GM21737 (cell line): Measurements from ENCODE around the gene ATP8B4.
"Not testable (repeated sequence)": the region's sequence is repeated elsewhere in the genome, so short reads cannot be mapped to it uniquely, and the experiment has no call there.

Experiments
- ATAC-seq: cut with Tn5 transposase; IDR thresholded peaks from one replicate; pipeline ENCODE4 v1.9.1; 2021; ENCODE audit warnings: mild to moderate bottlenecking, moderate library complexity; ENCODE audit not compliant: unreplicated experiment

Gene ATP8B4, protein sequence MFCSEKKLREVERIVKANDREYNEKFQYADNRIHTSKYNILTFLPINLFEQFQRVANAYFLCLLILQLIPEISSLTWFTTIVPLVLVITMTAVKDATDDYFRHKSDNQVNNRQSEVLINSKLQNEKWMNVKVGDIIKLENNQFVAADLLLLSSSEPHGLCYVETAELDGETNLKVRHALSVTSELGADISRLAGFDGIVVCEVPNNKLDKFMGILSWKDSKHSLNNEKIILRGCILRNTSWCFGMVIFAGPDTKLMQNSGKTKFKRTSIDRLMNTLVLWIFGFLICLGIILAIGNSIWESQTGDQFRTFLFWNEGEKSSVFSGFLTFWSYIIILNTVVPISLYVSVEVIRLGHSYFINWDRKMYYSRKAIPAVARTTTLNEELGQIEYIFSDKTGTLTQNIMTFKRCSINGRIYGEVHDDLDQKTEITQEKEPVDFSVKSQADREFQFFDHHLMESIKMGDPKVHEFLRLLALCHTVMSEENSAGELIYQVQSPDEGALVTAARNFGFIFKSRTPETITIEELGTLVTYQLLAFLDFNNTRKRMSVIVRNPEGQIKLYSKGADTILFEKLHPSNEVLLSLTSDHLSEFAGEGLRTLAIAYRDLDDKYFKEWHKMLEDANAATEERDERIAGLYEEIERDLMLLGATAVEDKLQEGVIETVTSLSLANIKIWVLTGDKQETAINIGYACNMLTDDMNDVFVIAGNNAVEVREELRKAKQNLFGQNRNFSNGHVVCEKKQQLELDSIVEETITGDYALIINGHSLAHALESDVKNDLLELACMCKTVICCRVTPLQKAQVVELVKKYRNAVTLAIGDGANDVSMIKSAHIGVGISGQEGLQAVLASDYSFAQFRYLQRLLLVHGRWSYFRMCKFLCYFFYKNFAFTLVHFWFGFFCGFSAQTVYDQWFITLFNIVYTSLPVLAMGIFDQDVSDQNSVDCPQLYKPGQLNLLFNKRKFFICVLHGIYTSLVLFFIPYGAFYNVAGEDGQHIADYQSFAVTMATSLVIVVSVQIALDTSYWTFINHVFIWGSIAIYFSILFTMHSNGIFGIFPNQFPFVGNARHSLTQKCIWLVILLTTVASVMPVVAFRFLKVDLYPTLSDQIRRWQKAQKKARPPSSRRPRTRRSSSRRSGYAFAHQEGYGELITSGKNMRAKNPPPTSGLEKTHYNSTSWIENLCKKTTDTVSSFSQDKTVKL

GRCh38 chr15:50119063-50120040 is at the start of gene ATP8B4:
ATP8B4 (minus strand) TSS chr15:50119233; CDS start chr15:50106966, 12,267 bp downstream.
- no peak for ATAC-seq

DNA sequence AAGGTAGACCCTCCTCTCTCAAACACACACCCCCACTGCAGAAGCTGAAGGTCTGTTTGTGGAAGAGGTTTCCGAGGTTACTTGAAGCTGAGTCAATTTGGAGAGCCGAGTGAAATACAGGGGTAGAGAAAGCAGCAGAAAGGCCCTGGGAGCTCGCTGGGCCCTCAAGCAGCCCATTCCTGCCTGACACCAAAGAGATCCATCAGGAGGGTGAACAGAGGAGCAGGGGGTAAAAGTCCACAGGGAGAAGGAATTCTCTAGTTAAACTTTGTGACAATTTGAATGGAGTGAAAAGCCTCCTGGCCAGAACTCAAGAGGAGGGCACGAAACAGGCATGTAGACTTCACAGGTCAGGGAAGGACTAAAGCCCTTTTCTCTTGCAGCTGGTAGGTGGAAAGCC is 49.3 kb upstream of the ATP8B4 start:
- no peak for ATAC-seq

DNA sequence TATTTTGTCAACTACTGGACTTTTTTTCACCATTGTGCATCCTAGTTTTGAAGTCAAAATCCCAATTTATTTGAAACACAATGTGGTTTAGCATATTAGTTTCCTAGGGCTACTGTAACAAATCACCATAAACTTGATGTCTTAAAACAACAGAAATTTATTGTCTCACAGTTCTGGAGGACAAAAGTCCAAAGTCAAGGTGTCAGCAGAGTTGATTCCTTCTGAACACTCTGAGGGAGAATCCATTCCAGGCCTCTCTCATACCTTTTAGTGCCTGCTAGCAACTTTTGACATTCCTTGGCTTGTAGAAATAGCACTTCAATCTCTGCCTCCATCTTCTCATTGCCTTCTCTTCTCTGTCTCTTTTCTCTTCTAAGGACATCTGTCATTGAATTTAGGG is 48.1 kb upstream of the ATP8B4 start:
- no peak for ATAC-seq

- no peak for ATAC-seq
Observed at GRCh38 chr15:50166216-50166615, 47.2 kb upstream of the ATP8B4 start.

- no peak for ATAC-seq
Observed at GRCh38 chr15:50164458-50164857, 45.4 kb upstream of the ATP8B4 start.

GRCh38 chr15:50163719-50164410 is 44.8 kb upstream of the ATP8B4 start:
- ATAC-seq = no peak

DNA sequence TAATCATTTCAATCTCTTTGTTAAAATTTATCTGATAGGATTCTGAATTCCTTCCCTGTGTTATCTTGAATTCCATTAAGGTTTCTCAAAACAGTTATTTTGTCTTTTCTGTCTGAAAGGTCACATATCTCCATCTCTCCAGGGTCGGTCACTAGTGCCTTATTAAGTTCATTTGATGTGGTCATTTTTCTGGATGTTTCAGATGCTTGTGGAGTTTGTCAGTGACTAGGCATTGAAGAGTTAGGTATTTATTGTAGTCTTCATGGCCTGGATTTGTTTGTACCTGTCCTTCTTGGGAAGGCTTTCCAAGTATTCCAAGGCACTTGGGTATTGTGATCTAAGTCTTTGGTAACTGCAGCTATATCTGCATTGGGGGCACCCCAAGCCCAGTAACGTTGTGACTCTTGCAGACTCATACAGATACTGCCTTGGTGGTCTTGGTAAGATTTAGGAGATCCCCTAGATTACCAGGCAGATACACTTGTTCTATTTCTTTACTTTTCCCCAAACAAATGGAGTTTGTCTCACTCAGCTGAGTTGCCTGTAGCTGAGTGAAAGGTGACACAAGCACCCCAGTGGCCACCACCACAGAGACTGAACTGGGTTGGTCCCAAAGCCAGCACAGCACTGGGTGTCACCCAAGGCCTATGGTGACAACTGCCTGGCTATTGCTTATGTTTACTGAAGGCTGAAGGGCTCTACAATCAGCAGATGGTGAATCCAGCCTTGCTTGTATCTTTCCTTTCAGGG is 44.1 kb upstream of the ATP8B4 start:
- ATAC-seq = no peak

DNA sequence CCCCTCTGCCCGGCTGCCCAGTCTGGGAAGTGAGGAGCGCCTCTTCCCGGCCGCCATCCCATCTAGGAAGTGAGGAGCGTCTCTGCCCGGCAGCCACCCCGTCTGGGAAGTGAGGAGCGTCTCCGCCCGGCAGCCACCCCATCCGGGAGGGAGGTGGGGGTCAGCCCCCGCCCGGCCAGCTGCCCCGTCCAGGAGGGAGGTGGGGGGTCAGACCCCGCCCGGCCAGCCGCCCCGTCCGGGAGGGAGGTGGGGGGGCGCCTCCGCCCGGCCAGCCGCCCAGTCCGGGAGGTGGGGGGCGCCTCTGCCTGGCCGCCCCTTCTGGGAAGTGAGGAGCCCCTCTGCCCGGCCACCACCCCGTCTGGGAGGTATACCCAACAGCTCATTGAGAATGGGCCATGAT is 39.2 kb upstream of the ATP8B4 start:
- not testable (repeated sequence) for ATAC-seq

GRCh38 chr15:50151476-50151875 is 32.4 kb upstream of the ATP8B4 start:
- no peak for ATAC-seq

DNA sequence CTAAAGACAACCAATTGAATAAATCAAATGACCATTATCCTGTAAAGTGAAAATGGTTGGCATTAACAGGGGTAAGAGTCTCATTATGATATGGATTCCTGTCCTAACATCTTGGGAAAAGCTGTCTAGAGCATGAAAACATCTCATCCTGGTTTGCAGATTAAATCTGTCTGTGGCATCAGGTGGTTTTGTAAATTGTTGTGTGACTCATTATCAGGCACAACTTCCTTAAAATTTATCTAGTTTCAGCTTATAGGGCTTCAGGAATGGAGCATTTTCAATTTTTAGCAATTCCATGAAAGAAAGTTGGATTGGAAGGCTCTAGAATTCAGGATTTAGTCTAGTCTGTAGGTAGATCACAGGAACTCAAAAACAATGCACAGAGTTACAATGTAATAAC is 31.8 kb upstream of the ATP8B4 start:
- ATAC-seq = no peak

GRCh38 chr15:50150349-50150748 is 31.3 kb upstream of the ATP8B4 start:
- no peak for ATAC-seq

DNA sequence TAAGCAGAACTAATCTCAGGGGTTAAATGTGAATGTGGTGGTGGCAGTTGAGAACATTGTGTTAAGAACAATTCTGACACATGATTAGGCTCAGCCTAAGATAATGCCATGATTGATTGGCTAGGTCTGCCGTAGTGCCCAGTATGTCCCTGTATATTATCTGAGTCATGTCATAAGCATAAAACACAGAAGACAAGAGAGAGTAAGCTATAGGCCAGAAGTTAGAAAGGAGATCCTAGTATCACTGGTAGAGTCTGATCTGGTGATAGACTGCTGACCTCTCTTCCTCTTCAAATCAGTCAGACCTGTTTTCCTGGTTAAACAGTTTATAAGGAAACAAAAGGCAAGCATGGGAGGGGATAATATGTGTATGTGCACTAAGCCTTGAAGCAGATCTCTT is 30.1 kb upstream of the ATP8B4 start:
- no peak for ATAC-seq

DNA sequence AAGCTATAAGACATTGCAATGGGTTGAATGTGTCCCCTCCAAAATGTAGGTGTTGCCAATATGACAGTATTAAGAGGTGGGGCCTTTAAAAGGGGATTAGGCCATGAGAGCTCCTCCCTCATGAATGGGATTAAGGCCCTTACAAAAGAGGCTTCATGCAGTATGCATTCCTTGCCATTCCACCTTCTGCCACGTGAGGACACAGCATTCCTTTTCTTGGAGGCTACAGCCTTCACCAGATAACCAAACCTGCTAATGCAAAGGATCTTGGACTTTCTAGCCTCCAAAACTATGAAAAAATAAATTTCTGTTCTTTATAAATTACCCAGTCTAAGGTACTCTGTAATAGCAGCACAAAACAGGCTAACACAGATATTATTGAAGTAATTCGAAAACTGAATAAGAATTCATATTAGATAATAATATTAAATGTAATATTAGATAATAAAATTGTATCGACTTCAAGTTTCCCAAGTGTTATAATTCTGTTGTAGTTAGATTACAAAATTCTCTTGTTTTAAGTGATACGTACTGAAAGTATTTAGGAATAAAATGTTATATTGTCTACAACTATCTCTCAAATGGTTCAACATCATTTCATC is 29.4 kb upstream of the ATP8B4 start:
- no peak for ATAC-seq

GRCh38 chr15:50146632-50147031 is 27.6 kb upstream of the ATP8B4 start:
- no peak for ATAC-seq

DNA sequence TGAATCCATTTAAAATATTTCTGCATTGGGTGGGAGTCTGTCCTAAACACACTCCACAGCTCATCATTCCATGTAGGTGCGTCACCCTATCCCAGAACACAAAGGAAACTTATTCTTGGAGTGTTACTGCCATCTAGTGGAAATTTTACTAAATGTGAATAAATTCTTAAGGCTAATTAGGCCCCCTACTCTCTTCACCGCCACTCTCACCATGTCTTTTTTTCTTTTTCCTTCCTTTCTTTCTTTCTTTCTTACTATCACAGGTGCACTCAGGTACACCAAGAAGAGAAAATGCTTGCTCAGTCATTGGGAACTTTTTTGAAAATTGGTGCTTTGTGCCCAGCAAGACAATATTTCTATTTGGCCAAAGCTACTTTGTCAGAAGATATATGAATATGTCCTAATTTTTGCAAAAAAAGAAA is 26.4 kb upstream of the ATP8B4 start:
- ATAC-seq = no peak

- ATAC-seq = no peak
Observed at GRCh38 chr15:50144341-50145120, 25.5 kb upstream of the ATP8B4 start.

GRCh38 chr15:50143255-50143860 is 24.3 kb upstream of the ATP8B4 start:
- no peak for ATAC-seq
